AG08396 (cell line): ENCODE data around the gene SVOP.
"Not testable (repeated sequence)": the region's sequence is repeated elsewhere in the genome, so short reads cannot be mapped to it uniquely, and the experiment has no call there.

Source experiments
- DNase-seq: peaks from one replicate; pipeline ENCODE4 v3.0.0; 2012; ENCODE audit warnings: low spot score, mixed read lengths

The SVOP gene

GRCh38 chr12:108886873-108887629 lies 133.8 kb downstream of the SVOP start:
- no peak for DNase-seq

GRCh38 chr12:108884116-108885012 lies 136.5 kb downstream of the SVOP start:
- peak; percentile 25 for DNase-seq

- DNase-seq: no peak
These were observed 138.9 kb downstream of the SVOP start for GRCh38 chr12:108881953-108882352.

GRCh38 chr12:108879615-108880254 lies 141.1 kb downstream of the SVOP start, which contains the start of gene DAO:
TSS of gene DAO (plus strand) at chr12:108880092. CDS start at chr12:108885007, 4,915 bp downstream.
- DNase-seq: no peak

GRCh38 chr12:108876550-108876949 lies 144.3 kb downstream of the SVOP start:
- no peak for DNase-seq

- DNase-seq: no peak
These were observed 145.0 kb downstream of the SVOP start for GRCh38 chr12:108875682-108876361.

GRCh38 chr12:108875280-108875679 lies 145.6 kb downstream of the SVOP start:
- DNase-seq: no peak

- DNase-seq: no peak
These were observed 152.1 kb downstream of the SVOP start for GRCh38 chr12:108868781-108869180.

GRCh38 chr12:108866083-108866482 lies 154.8 kb downstream of the SVOP start:
- not testable (repeated sequence) for DNase-seq

- no peak for DNase-seq
These were observed 155.7 kb downstream of the SVOP start for GRCh38 chr12:108865169-108865568.

- no peak for DNase-seq
These were observed 158.3 kb downstream of the SVOP start for GRCh38 chr12:108862588-108862959.

- no peak for DNase-seq
These were observed 158.8 kb downstream of the SVOP start for GRCh38 chr12:108861878-108862587.

GRCh38 chr12:108860443-108860842 lies 160.4 kb downstream of the SVOP start:
- no peak for DNase-seq

- no peak for DNase-seq
These were observed 161.0 kb downstream of the SVOP start for GRCh38 chr12:108859923-108860291.

GRCh38 chr12:108859141-108859922 lies 161.5 kb downstream of the SVOP start:
- not testable (repeated sequence) for DNase-seq

GRCh38 chr12:108858311-108859074 lies 162.4 kb downstream of the SVOP start:
- DNase-seq: no peak
